ENCODE data around the gene CACNB1.

The CACNB1 gene

DNA sequence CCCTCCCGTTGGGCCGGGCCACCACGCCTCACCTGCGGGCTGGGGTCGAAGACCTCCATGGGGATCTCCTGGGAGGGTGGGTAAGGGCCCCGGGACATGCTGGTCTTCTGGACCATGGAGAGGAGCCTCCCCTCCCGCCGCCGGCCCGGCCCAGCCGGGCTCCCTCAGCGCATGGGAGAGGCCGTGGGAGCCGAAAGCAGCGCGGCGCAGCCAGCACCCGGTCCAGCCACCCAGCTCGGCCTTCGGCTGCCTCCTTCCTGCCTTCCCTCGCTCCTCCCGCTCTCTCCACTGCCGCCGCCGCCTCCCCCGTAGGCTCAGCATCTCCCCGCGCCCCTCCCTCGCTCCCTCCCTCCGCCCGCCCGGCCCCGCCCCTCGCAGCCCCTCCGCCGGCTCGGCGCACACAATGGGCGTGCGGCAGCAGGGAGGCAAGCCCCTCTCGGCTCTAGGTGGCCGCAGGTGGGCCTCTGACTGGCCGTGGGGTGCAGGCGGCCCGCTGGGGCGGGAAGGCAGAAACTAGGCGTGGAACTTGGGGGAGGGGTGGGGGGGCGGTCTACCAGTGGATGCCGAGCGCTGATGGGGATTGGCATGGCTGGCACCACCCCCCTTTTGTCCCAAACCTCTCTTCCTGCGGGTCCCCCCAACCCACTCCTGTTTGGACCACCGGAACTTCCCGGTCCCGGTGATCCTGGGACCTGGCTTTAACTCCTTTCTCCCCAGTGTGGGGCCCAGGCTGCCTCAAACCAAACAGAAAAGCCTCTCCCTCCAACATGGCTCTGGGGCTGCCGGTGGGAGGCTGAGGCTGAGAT is at the start of gene CACNB1:
Gene CACNB1 (minus strand): TSS at position 290 of the 806 bp plus-strand sequence. CDS start 174 bp downstream, at position 116.
- peak; percentile 51 to 60 for ATAC-seq

DNA sequence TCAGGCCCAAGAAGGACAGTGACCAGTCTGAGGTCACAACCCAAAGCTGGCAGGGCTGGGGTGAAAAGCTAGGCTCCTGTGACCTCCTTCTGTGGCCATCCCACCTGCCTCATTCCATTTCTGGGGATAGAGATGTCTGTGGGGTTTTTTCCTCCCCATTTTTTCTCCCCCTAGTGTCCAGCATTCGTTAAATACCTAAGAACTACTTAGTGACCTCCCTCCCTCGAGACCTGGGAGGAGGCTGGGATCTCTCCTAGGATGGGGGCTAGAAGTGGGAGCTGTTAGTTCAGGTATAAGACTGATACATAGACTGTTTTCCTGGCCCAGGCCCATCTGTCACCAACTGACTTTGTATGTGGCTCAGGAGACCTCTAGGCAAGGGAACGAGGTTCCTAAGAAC is 48.8 kb upstream of the CACNB1 start:
- no peak for ATAC-seq

DNA sequence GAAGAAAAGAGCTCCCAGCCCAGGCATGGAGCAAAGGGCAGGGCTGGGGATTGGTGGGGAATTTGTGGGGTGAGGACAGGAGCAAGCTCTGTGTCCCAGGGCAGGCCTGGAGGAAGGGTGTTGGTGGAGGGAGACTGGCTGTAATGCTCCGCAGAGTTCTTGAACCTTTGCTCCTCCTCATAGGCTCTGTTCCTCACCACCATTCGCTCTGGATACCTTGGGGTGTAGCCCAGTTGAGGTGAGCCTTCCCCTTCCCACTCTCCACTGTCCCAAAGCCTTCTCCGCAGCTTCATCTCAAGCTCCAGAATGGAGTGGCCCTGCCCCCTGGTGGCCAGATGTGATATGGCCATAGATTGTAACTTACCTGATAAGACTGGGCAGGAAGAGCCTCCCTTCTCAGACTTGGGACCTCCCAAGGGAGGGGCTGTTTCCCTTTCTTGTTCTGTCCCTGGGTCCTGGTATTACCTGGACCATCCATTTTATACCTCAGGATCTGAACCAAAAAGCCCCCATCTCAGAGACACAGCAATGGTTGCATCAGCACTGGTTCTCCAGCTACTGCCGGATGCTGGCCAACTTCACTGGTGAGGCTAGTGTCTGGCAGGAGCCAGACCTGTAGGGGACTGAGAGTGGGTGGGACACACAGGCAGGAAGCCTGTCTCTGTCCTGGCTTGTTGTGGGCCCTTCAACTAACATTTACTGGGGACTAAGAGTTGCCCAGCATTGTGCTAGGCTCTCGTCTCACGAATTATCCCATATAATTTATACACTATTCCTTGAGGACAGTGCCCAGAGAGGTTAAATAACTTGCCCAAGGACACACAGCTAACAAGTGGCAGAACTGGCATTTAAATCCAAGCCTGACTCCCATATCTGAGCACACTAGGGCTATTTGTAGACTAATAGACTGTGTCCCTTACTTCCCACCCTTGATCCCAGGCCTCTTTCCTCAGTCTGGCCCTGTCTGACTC is 47.4 kb upstream of the CACNB1 start:
- peak; percentile 88 to 95 for ATAC-seq

DNA sequence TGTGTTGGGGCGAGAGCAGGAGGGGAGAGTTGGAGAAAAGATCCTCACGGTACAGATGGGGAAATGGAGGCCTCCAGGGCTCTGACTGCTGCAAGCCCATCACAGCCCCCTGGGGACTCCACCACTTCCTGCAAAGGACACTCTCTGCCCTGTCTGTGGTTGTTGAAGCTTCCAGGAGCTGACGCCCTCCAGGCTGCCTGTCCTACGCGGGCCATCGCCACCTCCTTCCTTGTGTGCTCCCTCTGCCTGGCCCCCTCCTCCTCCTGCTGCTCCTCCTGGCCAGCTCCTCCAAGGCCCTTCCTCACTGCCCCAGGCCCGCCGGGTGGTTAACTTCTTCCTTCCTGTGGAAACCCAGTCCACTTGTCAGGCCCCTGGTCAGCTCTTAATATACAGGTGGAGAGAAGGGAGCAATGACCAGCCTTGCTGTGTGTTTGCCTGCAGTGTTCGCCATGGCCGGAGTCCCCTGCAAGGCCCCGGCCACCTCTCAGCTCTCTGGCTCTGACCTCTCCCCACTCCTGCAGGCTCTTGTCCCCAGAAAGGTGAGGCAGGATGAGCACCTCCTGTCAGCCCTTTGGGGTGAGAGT is 46.6 kb upstream of the CACNB1 start:
- no peak for ATAC-seq

DNA sequence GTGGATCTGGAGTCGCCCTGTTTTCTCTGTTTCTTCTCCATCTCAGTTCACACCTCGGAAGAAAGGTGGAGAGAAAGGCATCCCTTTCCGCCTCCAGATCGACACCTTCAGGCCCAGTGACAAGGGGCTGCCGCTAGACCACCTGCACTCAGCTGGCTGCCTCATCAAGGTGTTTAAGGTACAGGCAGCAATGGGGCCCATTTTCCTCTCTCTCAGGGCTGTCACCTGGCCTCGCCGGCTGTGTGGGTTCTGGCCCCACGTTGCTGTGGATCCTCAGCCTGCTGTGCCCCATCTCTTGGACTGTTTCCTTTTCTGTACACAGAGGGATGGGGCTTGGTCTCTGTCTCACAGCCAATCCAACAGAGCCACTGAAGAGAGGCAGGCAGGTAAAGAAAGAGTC is 45.7 kb upstream of the CACNB1 start:
- no peak for ATAC-seq

DNA sequence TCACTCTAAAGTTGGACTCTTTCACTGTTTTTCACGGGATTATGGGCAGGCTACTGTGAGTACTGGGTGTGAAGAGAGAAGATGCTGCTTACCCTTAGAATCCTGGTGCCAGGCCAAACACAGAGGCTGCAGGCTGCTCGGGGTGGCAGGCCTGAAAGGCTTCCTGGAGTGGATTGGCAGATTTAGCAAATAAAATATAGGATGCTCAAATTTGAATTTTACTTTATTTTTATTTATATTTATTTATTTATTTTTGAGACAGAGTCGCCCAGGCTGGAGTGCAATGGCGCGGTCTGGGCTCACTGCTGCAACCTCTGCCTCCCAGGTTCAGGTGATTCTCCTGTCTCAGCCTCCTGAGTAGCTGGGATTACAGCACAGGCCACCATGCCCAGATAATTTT is 43.2 kb upstream of the CACNB1 start:
- ATAC-seq = no peak

DNA sequence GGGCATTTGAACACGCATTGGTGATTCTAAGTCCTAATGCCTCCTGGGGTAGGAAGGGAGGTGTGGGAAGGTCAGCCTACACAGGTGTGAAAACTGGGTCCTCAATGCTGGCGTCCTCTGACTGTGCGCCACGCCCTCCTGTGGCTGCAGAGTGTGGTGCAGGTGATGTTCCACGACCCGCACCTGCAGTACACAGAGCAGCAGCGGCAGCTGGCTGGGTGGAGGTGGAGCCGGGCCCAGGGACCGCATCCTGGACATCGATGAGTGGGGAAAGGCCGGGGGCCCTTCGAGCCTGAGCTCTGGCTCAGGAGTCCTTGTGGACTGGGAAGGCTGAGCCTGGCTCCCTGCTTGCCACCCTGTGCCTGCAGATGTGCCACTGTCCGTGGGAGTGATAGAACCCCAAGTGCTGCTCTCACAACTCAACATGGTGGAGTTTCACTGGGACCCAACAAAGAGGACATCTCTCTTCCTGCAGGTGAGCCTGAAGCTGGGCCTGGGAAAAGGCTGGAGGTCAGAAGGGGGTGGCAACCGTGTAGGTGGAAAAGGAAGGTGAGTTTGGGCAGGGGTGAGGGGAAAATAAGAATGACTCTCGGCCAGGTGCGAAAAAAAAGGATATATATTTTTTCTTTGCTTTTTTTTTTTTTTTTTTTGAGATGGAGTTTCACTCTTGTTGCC is 42.3 kb upstream of the CACNB1 start:
- ATAC-seq = peak; percentile 41 to 60

DNA sequence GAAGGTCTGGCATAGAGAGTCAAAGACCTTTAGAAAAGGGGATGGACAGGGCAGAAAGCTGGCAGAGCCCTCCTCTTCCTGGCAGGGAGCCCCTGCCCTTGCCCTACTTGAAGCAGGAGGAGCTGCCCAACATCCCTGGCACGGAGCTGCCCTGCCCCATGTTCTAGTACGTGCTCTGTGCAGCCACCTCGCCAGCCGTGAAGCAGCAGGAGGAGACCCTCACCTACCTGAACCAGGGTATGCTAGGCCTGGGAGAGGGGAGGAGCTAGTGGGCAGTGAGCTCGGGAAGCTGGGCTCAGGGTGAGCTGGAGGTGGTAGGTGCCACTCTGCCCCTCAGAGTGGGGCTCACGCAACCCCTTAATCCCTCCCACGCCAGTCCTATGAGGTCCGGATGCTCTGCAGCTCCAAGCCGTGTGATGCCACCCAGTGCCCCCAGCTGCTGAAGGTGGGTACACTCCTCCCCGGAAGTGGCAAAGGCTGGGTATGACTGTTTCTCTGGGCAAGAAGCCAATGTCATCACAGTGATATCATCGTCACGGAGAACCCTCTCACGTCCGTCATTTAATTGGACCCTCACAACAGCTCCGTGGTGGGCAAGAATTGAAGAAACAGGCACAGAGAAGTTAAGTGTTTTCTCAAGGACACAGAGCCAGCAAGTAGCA is 41.0 kb upstream of the CACNB1 start:
- peak; percentile 83 to 89 for ATAC-seq

DNA sequence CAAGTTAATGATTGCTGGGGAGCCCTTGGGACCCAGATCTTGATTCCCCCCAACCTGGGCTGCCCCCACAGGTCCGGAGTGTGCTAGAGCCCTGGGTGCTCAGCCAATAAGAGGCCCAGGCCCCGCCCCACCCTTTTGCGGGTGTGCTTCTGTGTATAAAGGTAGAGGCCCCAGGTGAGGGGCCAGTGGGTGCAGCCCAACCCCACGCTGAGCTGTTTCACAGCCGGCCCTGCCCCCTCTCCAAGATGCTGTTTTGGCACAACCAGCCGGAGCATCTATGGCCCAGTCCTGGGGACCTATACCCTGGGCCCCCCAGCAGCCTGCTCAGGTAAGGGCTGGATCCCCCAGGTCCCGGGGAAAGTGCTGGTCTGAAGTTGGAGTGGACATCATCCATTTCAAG is 40.1 kb upstream of the CACNB1 start:
- no peak for ATAC-seq

DNA sequence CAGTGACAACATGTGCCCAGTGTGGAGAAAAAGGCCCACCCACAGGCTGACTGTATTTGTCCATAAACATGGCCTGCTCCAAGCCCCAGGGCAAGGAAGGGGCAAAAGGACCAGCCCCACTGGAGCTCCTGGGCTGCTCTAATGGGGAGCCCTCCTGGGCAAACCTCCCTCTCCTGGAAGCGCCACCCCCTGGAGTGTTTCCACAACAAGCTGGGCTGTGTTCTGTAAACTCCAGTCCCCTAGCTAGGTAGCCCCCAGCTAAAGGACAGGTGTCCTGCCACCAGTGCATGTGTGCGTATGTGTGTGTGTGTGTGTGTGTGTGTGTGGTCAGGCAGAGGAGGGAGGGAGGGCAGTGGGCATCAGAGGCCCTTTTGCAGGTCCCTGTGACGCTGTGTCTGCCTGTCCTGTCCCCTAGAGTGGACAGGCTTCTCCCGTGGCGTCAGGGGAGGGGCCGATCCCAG is 39.5 kb upstream of the CACNB1 start:
- ATAC-seq = no peak

DNA sequence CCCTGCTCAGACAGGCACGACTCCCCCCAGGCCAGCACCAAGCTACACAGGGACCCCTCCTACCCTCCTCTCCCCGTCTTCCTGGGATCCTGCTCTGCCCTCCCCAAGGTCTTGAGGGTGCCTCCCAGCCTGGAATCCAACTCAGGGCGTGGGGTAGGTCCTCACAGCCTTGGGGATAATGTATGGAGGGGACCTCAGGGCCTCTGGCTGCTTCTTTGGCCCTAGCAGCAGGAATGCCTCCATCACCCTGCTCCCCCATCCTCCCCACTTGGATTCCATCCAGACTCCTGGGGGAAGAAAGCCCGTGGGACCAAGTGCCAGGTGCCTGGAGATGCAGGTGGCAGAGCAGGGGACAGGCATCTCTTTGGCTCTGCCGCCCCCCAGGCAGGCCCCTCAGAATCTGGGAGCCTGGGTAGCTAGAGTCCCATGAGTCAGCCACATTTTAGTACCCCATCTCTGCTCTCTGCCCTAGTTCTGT is 39.0 kb upstream of the CACNB1 start:
- ATAC-seq = no peak

DNA sequence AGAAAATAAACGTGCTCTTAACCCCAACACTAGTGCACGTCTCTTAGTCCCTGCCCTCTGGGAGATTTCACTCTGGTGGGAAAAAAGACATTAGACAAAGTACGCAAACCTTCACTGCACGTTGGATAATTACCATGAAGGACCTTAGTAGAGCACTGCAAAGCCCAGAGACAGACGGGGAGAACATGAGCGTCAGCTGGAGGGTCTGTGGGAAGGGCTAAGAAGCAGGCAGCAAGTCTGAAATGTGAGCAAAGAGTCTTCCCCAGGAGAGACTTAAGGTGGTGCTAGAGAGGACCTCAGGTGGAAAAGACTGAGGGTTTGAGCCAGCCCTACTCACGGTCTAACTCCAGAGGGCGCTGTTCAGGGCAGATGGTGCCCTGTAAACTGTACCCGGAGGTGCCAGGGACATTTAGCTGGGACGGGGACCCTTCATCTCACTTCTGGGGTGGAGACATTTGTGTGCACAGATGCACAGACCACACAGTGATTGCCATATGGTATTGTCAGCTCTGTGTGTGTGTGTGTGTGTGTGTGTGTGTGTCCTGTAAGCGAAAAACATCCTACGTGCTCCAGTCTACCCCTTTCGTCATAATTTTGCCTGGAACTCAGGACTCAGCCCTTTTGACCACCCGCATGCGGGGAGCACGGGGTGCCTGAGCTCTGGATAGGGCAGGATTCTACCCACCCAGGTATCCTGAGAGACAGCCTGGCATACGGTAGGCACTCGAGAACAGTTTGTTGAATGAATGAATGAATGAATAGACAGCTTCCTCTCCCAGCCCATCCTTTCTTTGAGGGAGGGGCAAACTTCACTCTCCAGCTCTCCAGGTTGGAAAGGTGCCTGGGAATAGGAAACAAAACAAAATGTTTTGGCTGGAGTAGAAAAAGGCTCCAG is 38.3 kb upstream of the CACNB1 start:
- ATAC-seq = peak; percentile 33 to 42

DNA sequence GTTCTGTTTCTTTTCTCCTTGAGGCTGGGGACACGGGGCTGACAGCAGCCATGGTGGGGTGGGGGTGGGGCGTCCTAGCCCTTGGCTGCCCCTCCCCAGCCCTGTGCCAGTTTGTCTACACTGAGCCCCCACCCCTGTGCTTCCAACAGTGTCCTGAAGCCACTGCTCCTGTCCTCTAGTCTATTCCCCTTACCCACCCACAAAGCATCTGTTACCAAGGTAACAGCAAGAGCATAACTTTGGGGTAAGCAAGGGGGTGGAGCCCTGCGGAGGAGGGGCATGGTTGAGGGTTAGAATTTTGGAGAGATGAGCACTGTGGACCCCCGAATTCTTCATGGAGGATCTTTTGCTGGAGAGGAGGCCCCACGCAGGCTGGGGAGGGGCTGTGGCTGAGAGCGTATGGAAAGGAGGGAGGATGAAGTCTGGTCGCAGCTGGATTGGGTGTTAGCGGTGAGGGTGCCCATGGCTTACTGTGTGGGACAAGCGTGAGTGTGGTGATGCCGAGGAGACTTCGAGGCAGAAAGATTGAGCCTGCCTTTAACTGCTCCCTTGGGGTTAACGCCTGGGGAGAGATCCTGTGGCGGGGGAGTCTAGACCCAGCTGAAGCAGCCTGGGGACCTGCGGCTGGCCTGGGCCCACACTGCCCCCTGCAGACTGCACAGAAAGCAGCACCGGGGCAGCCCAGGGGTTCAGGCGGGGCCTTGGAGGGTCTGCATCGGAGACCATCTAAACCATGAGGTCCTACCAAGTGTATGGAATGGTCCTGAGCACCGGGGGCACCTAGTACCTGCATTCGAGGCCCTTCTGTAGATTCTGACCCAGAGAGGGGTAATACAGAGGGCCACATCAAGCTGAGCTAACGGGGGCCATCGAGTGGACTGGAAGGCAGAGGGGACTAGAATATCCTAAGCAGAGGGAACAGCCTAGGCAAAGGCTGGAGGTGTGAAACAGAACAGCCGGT is 34.4 kb upstream of the CACNB1 start:
- ATAC-seq = peak; percentile 76 to 81

DNA sequence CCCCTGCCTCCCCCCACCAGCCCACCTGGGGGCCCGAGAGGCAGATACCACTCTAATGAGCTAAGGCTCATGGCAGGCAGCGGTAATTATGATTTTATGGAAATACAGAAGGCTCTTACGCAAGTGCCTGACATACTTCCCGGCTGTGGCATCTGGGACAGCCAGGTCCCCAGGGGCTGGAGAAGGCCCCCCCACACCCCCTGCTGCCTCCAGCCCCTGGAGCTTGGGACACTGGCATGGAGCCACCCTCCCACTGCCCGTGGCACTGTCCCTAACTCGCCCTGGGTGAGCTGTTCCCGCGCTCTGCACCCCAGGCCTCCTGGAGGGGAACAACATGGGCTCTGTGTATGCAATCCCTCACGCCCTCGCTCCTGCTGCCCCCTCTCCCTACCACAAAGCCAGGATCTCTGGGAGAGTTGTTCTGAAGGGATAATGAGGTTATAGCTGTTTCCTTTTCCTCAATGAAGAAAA is 33.7 kb upstream of the CACNB1 start:
- no peak for ATAC-seq

DNA sequence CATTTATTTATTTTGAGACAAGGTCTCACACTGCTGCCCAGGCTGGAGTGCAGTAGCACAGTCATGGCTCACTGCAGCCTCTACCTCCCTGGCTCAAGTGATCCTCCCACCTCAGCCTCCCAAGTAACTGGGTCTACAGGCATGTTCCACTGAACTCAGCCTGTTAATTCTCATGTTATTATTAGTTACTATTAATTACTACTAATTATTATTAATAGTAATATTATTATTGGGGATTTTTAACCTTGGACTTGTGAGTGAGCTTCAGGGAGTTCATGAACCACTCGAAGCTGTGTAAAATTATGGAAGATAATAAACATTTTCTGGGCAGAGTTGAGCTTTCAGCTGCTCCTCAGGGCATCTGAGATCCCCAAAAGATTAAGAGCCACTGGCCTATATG is 32.9 kb upstream of the CACNB1 start:
- ATAC-seq = no peak

DNA sequence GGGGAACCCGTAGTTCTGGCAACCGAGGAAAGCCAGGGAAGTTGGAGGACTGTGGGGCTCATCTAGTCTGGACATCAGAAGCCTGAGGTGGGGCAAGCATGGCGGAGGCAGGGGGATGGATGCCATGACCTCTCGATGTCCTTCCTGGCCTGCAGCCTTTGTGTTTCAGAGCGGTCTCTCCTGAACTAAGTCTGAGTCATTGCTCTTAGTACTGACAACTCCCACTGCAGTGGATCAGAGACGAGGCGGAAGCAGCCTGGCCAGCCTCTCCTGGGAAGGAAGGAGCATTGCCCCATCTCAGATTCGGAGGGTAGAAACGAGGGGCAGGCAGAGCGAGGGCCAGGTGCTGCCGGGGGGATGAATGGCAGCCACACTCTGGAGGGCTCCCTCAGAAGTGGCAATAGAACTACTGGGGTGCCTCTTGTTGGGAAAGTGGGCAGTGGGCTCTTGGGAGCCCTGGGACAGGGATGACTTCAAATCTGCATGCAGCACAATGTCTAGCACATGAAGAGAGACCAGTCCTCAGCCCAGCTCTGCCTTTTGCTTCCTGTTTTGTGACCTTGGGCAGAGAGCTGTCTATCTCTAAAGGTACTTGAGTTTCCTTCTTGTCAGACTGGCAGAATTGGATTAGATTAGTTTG is 31.9 kb upstream of the CACNB1 start:
- ATAC-seq = no peak

DNA sequence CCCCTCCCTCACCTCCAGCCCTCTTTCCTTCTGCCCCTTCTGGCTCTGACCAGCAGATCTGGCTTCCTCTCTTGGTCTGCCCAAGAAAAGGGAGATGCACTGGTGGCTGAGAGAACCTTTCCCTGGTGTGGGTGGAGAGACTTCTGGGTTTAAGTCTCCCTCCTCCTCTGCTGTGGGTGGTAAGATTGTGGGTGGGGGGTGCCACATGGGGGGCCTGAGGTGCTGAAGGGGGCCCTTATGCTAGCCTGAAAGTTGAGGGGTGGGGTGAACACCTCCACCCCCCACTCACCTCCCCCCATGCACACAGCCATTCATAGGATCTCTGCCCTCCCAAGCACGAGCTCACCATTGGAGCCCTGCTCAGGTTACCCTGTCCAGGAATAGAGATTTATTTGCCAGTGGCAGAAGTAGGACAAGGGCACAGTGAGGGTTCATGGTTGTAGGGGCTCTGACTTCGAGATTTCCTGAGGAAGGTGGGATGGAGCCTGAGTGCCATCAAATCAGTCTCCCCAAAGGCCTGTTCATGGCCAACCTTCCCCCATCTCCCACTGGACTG is 30.0 kb upstream of the CACNB1 start:
- no peak for ATAC-seq

DNA sequence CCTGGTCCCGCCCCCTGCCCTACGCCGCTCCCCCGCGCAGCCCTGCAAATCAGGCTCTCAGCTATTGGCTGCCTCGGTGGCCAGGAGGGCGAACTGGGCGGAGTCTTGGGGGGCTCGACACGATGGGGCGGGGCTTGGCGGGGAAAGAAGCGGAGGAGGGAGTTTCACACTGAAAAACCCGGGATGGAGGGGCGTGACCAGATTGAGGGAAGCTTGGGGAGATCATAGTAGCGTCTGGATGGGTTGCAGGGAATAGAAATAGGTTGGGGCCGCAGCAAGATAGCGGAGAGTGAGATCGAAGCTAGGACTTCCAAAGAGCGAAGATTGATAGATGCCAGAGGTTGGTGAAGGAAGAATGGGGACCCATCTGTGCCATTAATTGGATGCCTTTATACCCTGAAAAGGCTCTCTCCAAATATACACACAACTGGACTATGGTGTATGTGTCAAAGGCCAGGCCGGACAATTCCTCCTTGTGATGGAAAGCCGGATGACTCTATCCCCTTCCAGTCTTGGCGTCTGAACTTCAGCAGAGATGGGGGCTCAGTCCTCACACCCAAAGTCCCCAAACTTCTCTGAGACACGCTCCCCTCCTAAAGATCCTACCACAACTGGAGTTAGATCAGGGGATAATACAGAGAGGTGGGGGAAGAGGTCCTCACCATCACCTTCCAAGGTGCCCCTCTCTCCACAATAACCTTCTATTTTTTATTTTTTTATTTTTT is 28.7 kb upstream of the CACNB1 start:
- ATAC-seq = peak; percentile 62 to 65

Data from activated CD4-positive, CD25-positive, alpha-beta regulatory T cell treated with anti-CD3 and anti-CD28 coated beads, Interleukin-2, amount 50 U/mL, for 24 hours (primary cell).